ENCODE measurements around the gene ZNF638. TPM values are rescaled to one million over a fixed set of nuclear protein-coding genes. Genes with fewer than 3 reads are reported as not detected.

Gene ZNF638
- polyA plus RNA-seq (2013, experiment 1 of 2), result 81.1 TPM
- polyA plus RNA-seq (2013, experiment 2 of 2), result 93.8 TPM

GRCh38 chr2:71331581-71332434, at the start of gene ZNF638:
TSS of gene ZNF638 (plus strand) at chr2:71331782. CDS start at chr2:71348955, 17,173 bp downstream.
- Histone ChIP-seq H3K36me3 (ENCODE audit: insufficient read depth, low read length) (peaks cover 16% of the 10 kb centered on the region), H3K9ac (ENCODE audit: low read depth, low read length) (peak within 1 kb of the TSS; percentile 99), H3K4me1 (ENCODE audit: insufficient read depth, low read length) (peaks cover 28% of the 10 kb centered on the region), H3K4me3 (ENCODE audit: low read length) (peak within 1 kb of the TSS; percentile 93), H3K27ac (ENCODE audit: low read depth, low read length) (peak within 1 kb of the TSS; percentile 98), H3K27me3 (ENCODE audit: insufficient read depth, low read length) (no peaks in the 10 kb centered on the region), H3K9me3 (ENCODE audit: insufficient read depth, low read depth, low read length) (no peaks in the 10 kb centered on the region)
- under 1% methylated on average over 82 of the region's 82 CpGs for WGBS

- peaks cover 36% of the 10 kb centered on the region for H3K4me1 ChIP-seq (ENCODE audit: insufficient read depth, low read length)
- no peaks in the 10 kb centered on the region for H3K36me3 ChIP-seq (ENCODE audit: insufficient read depth, low read length)
- no peak overlapping the region for H3K9ac ChIP-seq (ENCODE audit: low read depth, low read length)
- no peaks in the 10 kb centered on the region for H3K9me3 ChIP-seq (ENCODE audit: insufficient read depth, low read depth, low read length)
- no peak overlapping the region for H3K4me3 ChIP-seq (ENCODE audit: low read length)
- H3K27me3 ChIP-seq (ENCODE audit: insufficient read depth, low read length), result peaks cover 34% of the 10 kb centered on the region
- no peak overlapping the region for H3K27ac ChIP-seq (ENCODE audit: low read depth, low read length)
- 88% methylated on average over 4 of the region's 4 CpGs for WGBS
Measured at GRCh38 chr2:71281950-71282349, 49.6 kb upstream of the ZNF638 start.

- Histone ChIP-seq H3K27me3 (ENCODE audit: insufficient read depth, low read length) (peaks cover 29% of the 10 kb centered on the region), H3K9ac (ENCODE audit: low read depth, low read length) (no peak overlapping the region), H3K4me1 (ENCODE audit: insufficient read depth, low read length) (peaks cover 34% of the 10 kb centered on the region), H3K4me3 (ENCODE audit: low read length) (no peak overlapping the region), H3K36me3 (ENCODE audit: insufficient read depth, low read length) (no peaks in the 10 kb centered on the region), H3K9me3 (ENCODE audit: insufficient read depth, low read depth, low read length) (no peaks in the 10 kb centered on the region), H3K27ac (ENCODE audit: low read depth, low read length) (no peak overlapping the region)
Measured at GRCh38 chr2:71282493-71282892, 49.1 kb upstream of the ZNF638 start.

GRCh38 chr2:71283131-71283530, 48.5 kb upstream of the ZNF638 start:
- Histone ChIP-seq H3K9ac (ENCODE audit: low read depth, low read length) (no peak overlapping the region), H3K27me3 (ENCODE audit: insufficient read depth, low read length) (peaks cover 23% of the 10 kb centered on the region; the same call in 1 of the 2 replicates), H3K4me3 (ENCODE audit: low read length) (no peak overlapping the region), H3K36me3 (ENCODE audit: insufficient read depth, low read length) (no peaks in the 10 kb centered on the region), H3K9me3 (ENCODE audit: insufficient read depth, low read depth, low read length) (no peaks in the 10 kb centered on the region), H3K27ac (ENCODE audit: low read depth, low read length) (no peak overlapping the region), H3K4me1 (ENCODE audit: insufficient read depth, low read length) (peaks cover 28% of the 10 kb centered on the region)
- WGBS, result 90% methylated on average over 3 of the region's 5 CpGs

GRCh38 chr2:71285706-71286105, 45.9 kb upstream of the ZNF638 start:
- no peak overlapping the region for H3K4me3 ChIP-seq (ENCODE audit: low read length)
- H3K27ac ChIP-seq (ENCODE audit: low read depth, low read length), result no peak overlapping the region
- H3K9me3 ChIP-seq (ENCODE audit: insufficient read depth, low read depth, low read length), result no peaks in the 10 kb centered on the region
- no peaks in the 10 kb centered on the region for H3K36me3 ChIP-seq (ENCODE audit: insufficient read depth, low read length)
- 90% methylated on average over 2 of the region's 2 CpGs for WGBS
- H3K27me3 ChIP-seq (ENCODE audit: insufficient read depth, low read length), result peaks cover 8% of the 10 kb centered on the region; the same call in 1 of the 2 replicates
- H3K4me1 ChIP-seq (ENCODE audit: insufficient read depth, low read length), result peaks cover 5% of the 10 kb centered on the region; the same call in 1 of the 2 replicates
- no peak overlapping the region for H3K9ac ChIP-seq (ENCODE audit: low read depth, low read length)

GRCh38 chr2:71291398-71291797, 40.2 kb upstream of the ZNF638 start:
- no peaks in the 10 kb centered on the region for H3K36me3 ChIP-seq (ENCODE audit: insufficient read depth, low read length)
- no peak overlapping the region for H3K9ac ChIP-seq (ENCODE audit: low read depth, low read length)
- no peak overlapping the region for H3K4me3 ChIP-seq (ENCODE audit: low read length)
- no peak overlapping the region for H3K27ac ChIP-seq (ENCODE audit: low read depth, low read length)
- H3K9me3 ChIP-seq (ENCODE audit: insufficient read depth, low read depth, low read length), result no peaks in the 10 kb centered on the region
- no peaks in the 10 kb centered on the region for H3K4me1 ChIP-seq (ENCODE audit: insufficient read depth, low read length)
- no peaks in the 10 kb centered on the region for H3K27me3 ChIP-seq (ENCODE audit: insufficient read depth, low read length)
- WGBS, result 89% methylated on average over 4 of the region's 4 CpGs

- no peaks in the 10 kb centered on the region for H3K36me3 ChIP-seq (ENCODE audit: insufficient read depth, low read length)
- 100% methylated on average over 1 of the region's 1 CpG for whole genome bisulfite sequencing
- no peak overlapping the region for H3K4me3 ChIP-seq (ENCODE audit: low read length)
- no peaks in the 10 kb centered on the region for H3K9me3 ChIP-seq (ENCODE audit: insufficient read depth, low read depth, low read length)
- no peak overlapping the region for H3K9ac ChIP-seq (ENCODE audit: low read depth, low read length)
- no peaks in the 10 kb centered on the region for H3K27me3 ChIP-seq (ENCODE audit: insufficient read depth, low read length)
- H3K27ac ChIP-seq (ENCODE audit: low read depth, low read length), result no peak overlapping the region
- H3K4me1 ChIP-seq (ENCODE audit: insufficient read depth, low read length), result no peaks in the 10 kb centered on the region
Measured at GRCh38 chr2:71292159-71292558, 39.4 kb upstream of the ZNF638 start.

GRCh38 chr2:71298914-71299313, 32.7 kb upstream of the ZNF638 start:
- H3K9me3 ChIP-seq (ENCODE audit: insufficient read depth, low read depth, low read length), result no peaks in the 10 kb centered on the region
- H3K27ac ChIP-seq (ENCODE audit: low read depth, low read length), result no peak overlapping the region
- WGBS, result 86% methylated on average over 2 of the region's 2 CpGs
- no peaks in the 10 kb centered on the region for H3K36me3 ChIP-seq (ENCODE audit: insufficient read depth, low read length)
- no peaks in the 10 kb centered on the region for H3K27me3 ChIP-seq (ENCODE audit: insufficient read depth, low read length)
- no peak overlapping the region for H3K4me3 ChIP-seq (ENCODE audit: low read length)
- no peaks in the 10 kb centered on the region for H3K4me1 ChIP-seq (ENCODE audit: insufficient read depth, low read length)
- H3K9ac ChIP-seq (ENCODE audit: low read depth, low read length), result no peak overlapping the region

GRCh38 chr2:71299507-71299906, 32.1 kb upstream of the ZNF638 start:
- H3K27me3 ChIP-seq (ENCODE audit: insufficient read depth, low read length), result no peaks in the 10 kb centered on the region
- no peaks in the 10 kb centered on the region for H3K4me1 ChIP-seq (ENCODE audit: insufficient read depth, low read length)
- no peak overlapping the region for H3K4me3 ChIP-seq (ENCODE audit: low read length)
- no peaks in the 10 kb centered on the region for H3K9me3 ChIP-seq (ENCODE audit: insufficient read depth, low read depth, low read length)
- H3K27ac ChIP-seq (ENCODE audit: low read depth, low read length), result no peak overlapping the region
- no peaks in the 10 kb centered on the region for H3K36me3 ChIP-seq (ENCODE audit: insufficient read depth, low read length)
- 100% methylated on average over 1 of the region's 2 CpGs for WGBS
- no peak overlapping the region for H3K9ac ChIP-seq (ENCODE audit: low read depth, low read length)

- H3K9me3 ChIP-seq (ENCODE audit: insufficient read depth, low read depth, low read length), result no peaks in the 10 kb centered on the region
- WGBS, result 96% methylated on average over 3 of the region's 3 CpGs
- no peaks in the 10 kb centered on the region for H3K27me3 ChIP-seq (ENCODE audit: insufficient read depth, low read length)
Measured at GRCh38 chr2:71303849-71304248, 27.7 kb upstream of the ZNF638 start.

GRCh38 chr2:71306762-71307161, 24.8 kb upstream of the ZNF638 start:
- 92% methylated on average over 3 of the region's 3 CpGs for WGBS
- Histone ChIP-seq H3K4me1 (ENCODE audit: insufficient read depth, low read length) (no peaks in the 10 kb centered on the region), H3K9ac (ENCODE audit: low read depth, low read length) (no peak overlapping the region)

More at GRCh38 chr2:71303849-71304248, 27.7 kb upstream of the ZNF638 start:
- no peak overlapping the region for H3K27ac ChIP-seq (ENCODE audit: low read depth, low read length)
- no peak overlapping the region for H3K9ac ChIP-seq (ENCODE audit: low read depth, low read length)
- H3K4me1 ChIP-seq (ENCODE audit: insufficient read depth, low read length), result no peaks in the 10 kb centered on the region
- no peaks in the 10 kb centered on the region for H3K36me3 ChIP-seq (ENCODE audit: insufficient read depth, low read length)
- H3K4me3 ChIP-seq (ENCODE audit: low read length), result no peak overlapping the region

More at GRCh38 chr2:71306762-71307161, 24.8 kb upstream of the ZNF638 start:
- H3K27ac ChIP-seq (ENCODE audit: low read depth, low read length), result no peak overlapping the region
- H3K4me3 ChIP-seq (ENCODE audit: low read length), result no peak overlapping the region
- H3K9me3 ChIP-seq (ENCODE audit: insufficient read depth, low read depth, low read length), result no peaks in the 10 kb centered on the region
- H3K27me3 ChIP-seq (ENCODE audit: insufficient read depth, low read length), result no peaks in the 10 kb centered on the region
- no peaks in the 10 kb centered on the region for H3K36me3 ChIP-seq (ENCODE audit: insufficient read depth, low read length)
